Astrocyte (in vitro differentiated cells and primary cell): ENCODE data around the gene SULF2. TPM values are rescaled to one million over a fixed set of nuclear protein-coding genes. Genes with fewer than 3 reads are reported as not detected.

Experiments
- DNase-seq: peaks from one replicate; pipeline ENCODE4 v3.0.0-alpha.2; 2010; ENCODE audit warnings: low read depth
- FAIRE-seq: peaks from 2 replicates; lab custom pipeline; 2011; peaks lifted over from hg19 to GRCh38; lab: Jason Lieb, UNC
- H2AFZ ChIP-seq: 2 replicates; pipeline ENCODE4 v1.6.0; 2012; ENCODE audit warnings: low read depth, low read length, inconsistent platforms
- H3K27ac ChIP-seq: 2 replicates; pipeline ENCODE4 v1.5.1; 2011; ENCODE audit warnings: low read depth, low read length, inconsistent platforms
- H3K27me3 ChIP-seq: 2 replicates; pipeline ENCODE4 v1.6.0; 2011; ENCODE audit warnings: low read length, inconsistent platforms; ENCODE audit not compliant: insufficient read depth
- H3K36me3 ChIP-seq: 2 replicates; pipeline ENCODE4 v1.5.1; 2011; ENCODE audit warnings: low read length, inconsistent platforms; ENCODE audit not compliant: insufficient read depth
- H3K4me1 ChIP-seq: 2 replicates; pipeline ENCODE4 v1.5.1; 2011; ENCODE audit warnings: low read length, inconsistent platforms; ENCODE audit not compliant: insufficient read depth
- H3K4me2 ChIP-seq: 2 replicates; pipeline ENCODE4 v1.6.0; 2012; ENCODE audit warnings: low read length, inconsistent platforms
- H3K4me3 ChIP-seq: 2 replicates; pipeline ENCODE4 v1.5.1; 2011; ENCODE audit warnings: low read depth, mild to moderate bottlenecking, low read length, inconsistent platforms; ENCODE audit not compliant: insufficient read depth
- H3K79me2 ChIP-seq: 2 replicates; pipeline ENCODE4 v1.6.0; 2012; ENCODE audit warnings: mild to moderate bottlenecking, low read length, inconsistent platforms; ENCODE audit not compliant: insufficient read depth
- H3K9ac ChIP-seq: 2 replicates; pipeline ENCODE4 v1.6.0; 2012; ENCODE audit warnings: mild to moderate bottlenecking, low read length, inconsistent platforms
- H3K9me3 ChIP-seq: 2 replicates; pipeline ENCODE4 v1.5.1; 2012; ENCODE audit warnings: low read depth, mild to moderate bottlenecking, low read length, inconsistent platforms; ENCODE audit not compliant: insufficient read depth
- H4K20me1 ChIP-seq: 2 replicates; pipeline ENCODE4 v1.6.0; 2012; ENCODE audit warnings: low read length, inconsistent platforms; ENCODE audit not compliant: insufficient read depth
- H3K27ac Mint-ChIP-seq: one replicate; pipeline ENCODE4 v1.8.0; 2021; ENCODE audit warnings: mild to moderate bottlenecking, mixed read lengths; ENCODE audit not compliant: unreplicated experiment
- H3K27me3 Mint-ChIP-seq: one replicate; pipeline ENCODE4 v1.8.0; 2021; ENCODE audit warnings: low read depth, mixed read lengths; ENCODE audit not compliant: unreplicated experiment
- H3K36me3 Mint-ChIP-seq: one replicate; pipeline ENCODE4 v1.8.0; 2021; ENCODE audit warnings: low read depth, mixed read lengths; ENCODE audit not compliant: unreplicated experiment
- H3K4me1 Mint-ChIP-seq: one replicate; pipeline ENCODE4 v1.8.0; 2021; ENCODE audit warnings: low read depth, mixed read lengths; ENCODE audit not compliant: unreplicated experiment
- H3K4me3 Mint-ChIP-seq: one replicate; pipeline ENCODE4 v1.8.0; 2021; ENCODE audit warnings: mild to moderate bottlenecking, moderate library complexity, mixed read lengths; ENCODE audit not compliant: unreplicated experiment
- H3K9me3 Mint-ChIP-seq: one replicate; pipeline ENCODE4 v1.8.0; 2021; ENCODE audit warnings: mild to moderate bottlenecking, mixed read lengths; ENCODE audit not compliant: unreplicated experiment
- EZH2 ChIP-seq: IDR thresholded peaks from 2 replicates; pipeline ENCODE4 v1.6.1; 2012; ENCODE audit warnings: mild to moderate bottlenecking, low read length, inconsistent platforms; ENCODE audit not compliant: insufficient read depth
- total RNA-seq: library from RNA; stranded (reverse); gene quantifications from 2 replicates; pipeline ENCODE4 v1.2.1, GENCODE V29; 2021
- TF ChIP-seq, protein P1 (sequence below): IDR thresholded peaks from 2 replicates; pipeline ENCODE4 v1.5.1; 2011; ENCODE audit warnings: low read depth, mild to moderate bottlenecking, inconsistent platforms, low read length, moderate library complexity; ENCODE audit not compliant: insufficient read depth

Gene SULF2
- total RNA-seq, 1 donor from 2014 or later: 139 TPM

DNA sequence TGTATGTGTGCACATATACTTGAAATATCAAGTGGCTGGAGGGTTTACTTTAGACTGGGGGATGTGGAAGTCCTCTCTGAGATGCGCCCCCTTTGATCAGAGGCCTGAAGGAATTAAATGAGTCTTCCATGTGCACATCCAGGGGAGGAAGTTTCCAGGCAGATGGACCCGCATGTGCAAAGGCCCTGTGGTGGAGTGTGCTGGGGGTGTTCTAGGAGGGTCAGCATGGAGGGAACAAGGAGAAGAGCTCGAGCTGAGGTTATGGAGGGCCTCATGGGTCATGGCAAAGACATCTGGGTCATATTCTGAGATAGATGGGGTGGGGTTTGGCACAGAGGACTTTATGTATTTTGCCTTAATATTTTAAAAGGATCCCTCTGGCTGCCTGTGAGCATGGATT lies 17.7 kb upstream of the SULF2 start:
- peaks cover 3% of the 10 kb centered on the region for H3K27me3 ChIP-seq
- H3K9me3 Mint-ChIP-seq: no peaks in the 10 kb centered on the region
- DNase-seq (no peak), FAIRE-seq (no peak)
- H3K36me3 ChIP-seq: no peaks in the 10 kb centered on the region
- H4K20me1 ChIP-seq: no peaks in the 10 kb centered on the region
- no peak overlapping the region for H3K4me3 ChIP-seq
- no peak overlapping the region for H3K27ac ChIP-seq
- H2AFZ ChIP-seq: no peak overlapping the region
- H3K4me3 Mint-ChIP-seq: no peak overlapping the region
- no peak overlapping the region for H3K27ac Mint-ChIP-seq
- no peak overlapping the region for H3K4me2 ChIP-seq
- H3K4me1 ChIP-seq: no peaks in the 10 kb centered on the region
- H3K4me1 Mint-ChIP-seq: no peaks in the 10 kb centered on the region
- H3K9me3 ChIP-seq: no peaks in the 10 kb centered on the region
- no peaks in the 10 kb centered on the region for H3K36me3 Mint-ChIP-seq
- H3K9ac ChIP-seq: no peak overlapping the region
- H3K79me2 ChIP-seq: no peaks in the 10 kb centered on the region
- peaks cover 35% of the 10 kb centered on the region for H3K27me3 Mint-ChIP-seq
- no peak for TF ChIP-seq EZH2
- TF ChIP-seq, protein P1, sequence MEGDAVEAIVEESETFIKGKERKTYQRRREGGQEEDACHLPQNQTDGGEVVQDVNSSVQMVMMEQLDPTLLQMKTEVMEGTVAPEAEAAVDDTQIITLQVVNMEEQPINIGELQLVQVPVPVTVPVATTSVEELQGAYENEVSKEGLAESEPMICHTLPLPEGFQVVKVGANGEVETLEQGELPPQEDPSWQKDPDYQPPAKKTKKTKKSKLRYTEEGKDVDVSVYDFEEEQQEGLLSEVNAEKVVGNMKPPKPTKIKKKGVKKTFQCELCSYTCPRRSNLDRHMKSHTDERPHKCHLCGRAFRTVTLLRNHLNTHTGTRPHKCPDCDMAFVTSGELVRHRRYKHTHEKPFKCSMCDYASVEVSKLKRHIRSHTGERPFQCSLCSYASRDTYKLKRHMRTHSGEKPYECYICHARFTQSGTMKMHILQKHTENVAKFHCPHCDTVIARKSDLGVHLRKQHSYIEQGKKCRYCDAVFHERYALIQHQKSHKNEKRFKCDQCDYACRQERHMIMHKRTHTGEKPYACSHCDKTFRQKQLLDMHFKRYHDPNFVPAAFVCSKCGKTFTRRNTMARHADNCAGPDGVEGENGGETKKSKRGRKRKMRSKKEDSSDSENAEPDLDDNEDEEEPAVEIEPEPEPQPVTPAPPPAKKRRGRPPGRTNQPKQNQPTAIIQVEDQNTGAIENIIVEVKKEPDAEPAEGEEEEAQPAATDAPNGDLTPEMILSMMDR: no peak

GRCh38 chr20:47802226-47802920 lies 17.1 kb upstream of the SULF2 start:
- no peak overlapping the region for H2AFZ ChIP-seq

GRCh38 chr20:47801759-47802158 lies 16.5 kb upstream of the SULF2 start:
- FAIRE-seq (no peak), DNase-seq (no peak)

More at GRCh38 chr20:47802226-47802920, 17.1 kb upstream of the SULF2 start:
- H3K27ac Mint-ChIP-seq: no peak overlapping the region
- no peak overlapping the region for H3K4me3 Mint-ChIP-seq
- Histone ChIP-seq H3K4me2 (no peak overlapping the region), H3K27ac (no peak overlapping the region), H3K9ac (no peak overlapping the region), H3K9me3 (no peaks in the 10 kb centered on the region), H3K36me3 (no peaks in the 10 kb centered on the region), H3K4me1 (no peaks in the 10 kb centered on the region), H3K27me3 (peaks cover 3% of the 10 kb centered on the region), H3K4me3 (no peak overlapping the region), H4K20me1 (no peaks in the 10 kb centered on the region), H3K79me2 (no peaks in the 10 kb centered on the region)
- TF ChIP-seq EZH2: no peak
- TF ChIP-seq, protein P1: no peak
- no peak for DNase-seq
- FAIRE-seq: no peak
- H3K4me1 Mint-ChIP-seq: no peaks in the 10 kb centered on the region
- no peaks in the 10 kb centered on the region for H3K36me3 Mint-ChIP-seq
- H3K9me3 Mint-ChIP-seq: no peaks in the 10 kb centered on the region
- peaks cover 37% of the 10 kb centered on the region for H3K27me3 Mint-ChIP-seq

More at GRCh38 chr20:47801759-47802158, 16.5 kb upstream of the SULF2 start:
- Histone ChIP-seq H4K20me1 (no peaks in the 10 kb centered on the region), H3K4me3 (no peak overlapping the region), H3K9me3 (no peaks in the 10 kb centered on the region), H3K27me3 (peaks cover 1% of the 10 kb centered on the region), H3K36me3 (no peaks in the 10 kb centered on the region), H2AFZ (no peak overlapping the region), H3K4me1 (no peaks in the 10 kb centered on the region), H3K9ac (no peak overlapping the region), H3K4me2 (no peak overlapping the region), H3K27ac (no peak overlapping the region), H3K79me2 (no peaks in the 10 kb centered on the region)
- no peaks in the 10 kb centered on the region for H3K4me1 Mint-ChIP-seq
- H3K27ac Mint-ChIP-seq: no peak overlapping the region
- H3K4me3 Mint-ChIP-seq: no peak overlapping the region
- no peaks in the 10 kb centered on the region for H3K36me3 Mint-ChIP-seq
- TF ChIP-seq EZH2: no peak
- TF ChIP-seq, protein P1: no peak
- peaks cover 32% of the 10 kb centered on the region for H3K27me3 Mint-ChIP-seq
- no peaks in the 10 kb centered on the region for H3K9me3 Mint-ChIP-seq
